PC-9 (cell line): ENCODE measurements around the gene SNX2. TPM values are rescaled to one million over a fixed set of nuclear protein-coding genes. Genes with fewer than 3 reads are reported as not detected.

Source experiments
- BruUV-seq: library from RNA; stranded (reverse); fragments of 400-500 nt; replicated peaks from 2 replicates; lab custom pipeline; 2021; lab: Mats Ljungman, UMichigan
- CTCF ChIA-PET: fragments of 300-600 bp; sonication (Branson Sonifier 250); formaldehyde crosslinking; loops from one replicate; lab custom pipeline; 2022; ENCODE audit warnings: antibody characterized with exemption; lab: Charles Lee
- POLR2A ChIA-PET: fragments of 300-600 bp; sonication (Branson Sonifier 250); formaldehyde crosslinking; loops from one replicate; lab custom pipeline; 2022; ENCODE audit warnings: antibody characterized with exemption; ENCODE audit not compliant: unreplicated experiment; lab: Charles Lee
- DNase-seq, 2 experiments: peaks; one replicate each; pipeline versions ENCODE4 v3.0.0 to v3.0.0-alpha.2; 2015 to 2022; ENCODE audit warnings: mixed read lengths in 1 of 2
- H2AFZ ChIP-seq: fragments of 200-600 bp; sonication (generic); 2 replicates; pipeline ENCODE4 v1.8.1; 2017; ENCODE audit warnings: antibody characterized with exemption
- H3F3A ChIP-seq: fragments of 200-600 bp; sonication (generic); 2 replicates; pipeline ENCODE4 v1.8.1; 2017; ENCODE audit warnings: antibody characterized with exemption, mild to moderate bottlenecking, low read depth; ENCODE audit not compliant: insufficient read depth
- H3K27ac ChIP-seq: fragments of 200-600 bp; sonication (generic); 2 replicates; pipeline ENCODE4 v1.6.1; 2016; ENCODE audit warnings: mixed run types
- H3K27me3 ChIP-seq: fragments of 200-600 bp; sonication (generic); 2 replicates; pipeline ENCODE4 v1.6.1; 2016; ENCODE audit warnings: low read depth, mixed run types; ENCODE audit not compliant: insufficient read depth
- H3K36me3 ChIP-seq: fragments of 200-600 bp; sonication (generic); 2 replicates; pipeline ENCODE4 v1.6.1; 2016; ENCODE audit warnings: low read depth, mixed run types
- H3K4me1 ChIP-seq: fragments of 200-600 bp; sonication (generic); replicated peaks from 2 replicates; pipeline ENCODE4 v1.6.1; 2016; ENCODE audit warnings: mixed run types; ENCODE audit not compliant: insufficient read depth
- H3K4me2 ChIP-seq: fragments of 200-600 bp; sonication (generic); 2 replicates; pipeline ENCODE4 v1.6.1; 2017; ENCODE audit warnings: mixed run types
- H3K4me3 ChIP-seq: fragments of 200-600 bp; sonication (generic); 2 replicates; pipeline ENCODE4 v1.6.1; 2016; ENCODE audit warnings: mixed run types
- H3K79me2 ChIP-seq: fragments of 200-600 bp; sonication (generic); 2 replicates; pipeline ENCODE4 v1.6.1; 2017; ENCODE audit warnings: low read depth, mixed run types
- H3K9me2 ChIP-seq: fragments of 200-600 bp; sonication (generic); 2 replicates; pipeline ENCODE4 v1.8.1; 2017; ENCODE audit warnings: mild to moderate bottlenecking; ENCODE audit not compliant: insufficient read depth
- H3K9me3 ChIP-seq: fragments of 200-600 bp; sonication (generic); 2 replicates; pipeline ENCODE4 v1.8.1; 2016; ENCODE audit warnings: low read depth; ENCODE audit not compliant: insufficient read depth
- H4K20me1 ChIP-seq: fragments of 200-600 bp; sonication (generic); 2 replicates; pipeline ENCODE4 v1.8.1; 2017; ENCODE audit not compliant: insufficient read depth
- EZH2 ChIP-seq: fragments of 200-600 bp; sonication (generic); IDR thresholded peaks from 2 replicates; pipeline ENCODE4 v1.8.0; 2017; ENCODE audit warnings: antibody characterized with exemption, low read depth
- intact Hi-C: fragments of 100-400 bp; cut with micrococcal nuclease; formaldehyde crosslinking; loops from one replicate; pipeline ENCODE4 v1.10.0; 2022; ENCODE audit not compliant: unreplicated experiment
- total RNA-seq: library from RNA; stranded (reverse); gene quantifications from 2 replicates; pipeline ENCODE4 v1.2.3, GENCODE V29; 2021
- TF ChIP-seq, protein P1 (sequence below): fragments of 200-600 bp; sonication (generic); conservative IDR thresholded peaks from 2 replicates; pipeline ENCODE4 v1.6.1; 2017; ENCODE audit warnings: mixed run types, antibody characterized with exemption, mild to moderate bottlenecking, moderate library complexity

SNX2 gene
- total RNA-seq, 1 experiment from 2014 or later = 42.4 TPM

DNA sequence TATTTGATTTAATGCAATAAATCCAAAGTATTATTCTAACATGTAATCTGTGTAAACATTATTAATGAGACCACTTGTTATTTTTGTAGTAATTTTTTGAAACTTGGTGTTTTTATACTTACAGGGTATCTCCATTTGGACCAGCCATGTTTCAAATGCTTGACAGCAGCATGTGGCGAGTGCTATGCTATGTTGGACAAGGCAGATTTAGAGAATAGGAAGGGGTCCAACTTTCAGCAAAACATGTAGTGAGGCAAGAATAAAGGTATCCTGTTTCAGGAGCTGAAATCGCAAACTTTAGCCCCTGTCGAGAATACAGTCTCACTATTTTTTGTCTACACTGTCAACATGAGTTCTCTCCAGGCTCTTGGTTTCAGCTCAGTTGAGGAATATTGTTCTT, 104.2 kb downstream of the SNX2 start:
- Histone ChIP-seq H3K9me3 (no peaks in the 10 kb centered on the region), H3K4me3 (no peak overlapping the region), H4K20me1 (peaks cover 5% of the 10 kb centered on the region; the same call in 1 of the 2 replicates), H3K9me2 (no peaks in the 10 kb centered on the region), H3K79me2 (peaks cover 8% of the 10 kb centered on the region; the same call in 1 of the 2 replicates), H2AFZ (no peak overlapping the region), H3K27me3 (no peaks in the 10 kb centered on the region), H3K27ac (no peak overlapping the region), H3K36me3 (no peaks in the 10 kb centered on the region), H3K4me2 (no peak overlapping the region), H3K4me1 (no peaks in the 10 kb centered on the region), H3F3A (no peaks in the 10 kb centered on the region)
- TF ChIP-seq EZH2 = no peak
- TF ChIP-seq, protein P1, sequence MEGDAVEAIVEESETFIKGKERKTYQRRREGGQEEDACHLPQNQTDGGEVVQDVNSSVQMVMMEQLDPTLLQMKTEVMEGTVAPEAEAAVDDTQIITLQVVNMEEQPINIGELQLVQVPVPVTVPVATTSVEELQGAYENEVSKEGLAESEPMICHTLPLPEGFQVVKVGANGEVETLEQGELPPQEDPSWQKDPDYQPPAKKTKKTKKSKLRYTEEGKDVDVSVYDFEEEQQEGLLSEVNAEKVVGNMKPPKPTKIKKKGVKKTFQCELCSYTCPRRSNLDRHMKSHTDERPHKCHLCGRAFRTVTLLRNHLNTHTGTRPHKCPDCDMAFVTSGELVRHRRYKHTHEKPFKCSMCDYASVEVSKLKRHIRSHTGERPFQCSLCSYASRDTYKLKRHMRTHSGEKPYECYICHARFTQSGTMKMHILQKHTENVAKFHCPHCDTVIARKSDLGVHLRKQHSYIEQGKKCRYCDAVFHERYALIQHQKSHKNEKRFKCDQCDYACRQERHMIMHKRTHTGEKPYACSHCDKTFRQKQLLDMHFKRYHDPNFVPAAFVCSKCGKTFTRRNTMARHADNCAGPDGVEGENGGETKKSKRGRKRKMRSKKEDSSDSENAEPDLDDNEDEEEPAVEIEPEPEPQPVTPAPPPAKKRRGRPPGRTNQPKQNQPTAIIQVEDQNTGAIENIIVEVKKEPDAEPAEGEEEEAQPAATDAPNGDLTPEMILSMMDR = no peak
- intact Hi-C loops = no loop called here
- CTCF ChIA-PET = interaction anchor here (0.7 kb wide), 1 partner anchor 256 kb away, joined by 6 read pairs; no protein-coding TSS in a partner anchor
- DNase-seq = no peak
- POLR2A ChIA-PET = interaction anchor here (0.7 kb wide), 1 partner anchor 132 kb away, joined by 7 read pairs; no protein-coding TSS in a partner anchor
- no TSS peak for BruUV-seq

Other genes starting within 250 kb of the SNX2 start
- 21.5 and 22.3 TPM in 2 replicates for gene SNX24, start 70.5 kb downstream of the SNX2 start, total RNA-seq